GM23248 (cell line): ENCODE data around the gene FLVCR1. TPM values are rescaled to one million over a fixed set of nuclear protein-coding genes. Genes with fewer than 3 reads are reported as not detected.

Experiments used
- DNase-seq: peaks from one replicate; pipeline ENCODE4 v3.0.0-alpha.2; 2015
- H2AFZ ChIP-seq: fragments of 200-600 bp; sonication (generic); 2 replicates; pipeline ENCODE4 v1.6.1; 2016; ENCODE audit warnings: antibody characterized with exemption
- H3F3A ChIP-seq: fragments of 200-600 bp; sonication (generic); 2 replicates; pipeline ENCODE4 v1.6.1; 2016; ENCODE audit warnings: mild to moderate bottlenecking, antibody characterized with exemption, mixed run types; ENCODE audit not compliant: insufficient read depth
- H3K27ac ChIP-seq: fragments of 200-600 bp; sonication (generic); 2 replicates; pipeline ENCODE4 v1.5.1; 2016; ENCODE audit warnings: mild to moderate bottlenecking
- H3K27me3 ChIP-seq: fragments of 200-600 bp; sonication (generic); replicated peaks from 2 replicates; pipeline ENCODE4 v1.6.1; 2016; ENCODE audit warnings: mild to moderate bottlenecking; ENCODE audit not compliant: insufficient read depth
- H3K36me3 ChIP-seq: fragments of 200-600 bp; sonication (generic); 2 replicates; pipeline ENCODE4 v1.6.1; 2016; ENCODE audit warnings: low read depth, mild to moderate bottlenecking
- H3K4me1 ChIP-seq: fragments of 200-600 bp; sonication (generic); 2 replicates; pipeline ENCODE4 v1.6.1; 2016; ENCODE audit warnings: mild to moderate bottlenecking; ENCODE audit not compliant: insufficient read depth
- H3K4me2 ChIP-seq: fragments of 200-600 bp; sonication (generic); one replicate; pipeline ENCODE4 v1.6.1; 2016; ENCODE audit warnings: mild to moderate bottlenecking; ENCODE audit not compliant: unreplicated experiment
- H3K4me3 ChIP-seq: fragments of 200-600 bp; sonication (generic); 2 replicates; pipeline ENCODE4 v1.5.1; 2016; ENCODE audit warnings: mild to moderate bottlenecking
- H3K79me2 ChIP-seq: fragments of 200-600 bp; sonication (generic); 2 replicates; pipeline ENCODE4 v1.6.1; 2016; ENCODE audit warnings: mild to moderate bottlenecking; ENCODE audit not compliant: insufficient read depth
- H3K9ac ChIP-seq: fragments of 200-600 bp; sonication (generic); 2 replicates; pipeline ENCODE4 v1.6.1; 2016; ENCODE audit warnings: mild to moderate bottlenecking
- H3K9me2 ChIP-seq: fragments of 200-600 bp; sonication (generic); 2 replicates; pipeline ENCODE4 v1.6.1; 2016; ENCODE audit warnings: mixed run types, mild to moderate bottlenecking, moderate library complexity; ENCODE audit not compliant: insufficient read depth
- H3K9me3 ChIP-seq: fragments of 200-600 bp; sonication (generic); one replicate; pipeline ENCODE4 v1.6.1; 2017; ENCODE audit warnings: low read depth
- H4K20me1 ChIP-seq: fragments of 200-600 bp; sonication (generic); 2 replicates; pipeline ENCODE4 v1.6.0; 2016; ENCODE audit not compliant: insufficient read depth
- EZH2 ChIP-seq: fragments of 200-600 bp; sonication (generic); IDR thresholded peaks from 2 replicates; pipeline ENCODE4 v1.6.1; 2018; ENCODE audit warnings: antibody characterized with exemption, mild to moderate bottlenecking; ENCODE audit not compliant: insufficient read depth, poor library complexity, severe bottlenecking
- EZH2phosphoT487 ChIP-seq: fragments of 200-600 bp; sonication (generic); IDR thresholded peaks from 2 replicates; pipeline ENCODE4 v1.6.1; 2018; ENCODE audit warnings: antibody characterized with exemption, moderate library complexity, mild to moderate bottlenecking, low read depth; ENCODE audit not compliant: insufficient read depth
- WGBS, 2 experiments: methylation state at CpG; one replicate each; pipeline ENCODE4 v1.1.6; 2015 to 2017; ENCODE audit warnings: low lambda C conversion rate in 2 of 2, low coverage in 1 of 2; ENCODE audit errors: missing lambda C conversion rate in 2 of 2; 5-methylcytosine and 5-hydroxymethylcytosine counted together
- in situ Hi-C: fragments of 300-500 bp; cut with MboI; formaldehyde crosslinking; loops from 2 replicates; pipeline ENCODE4 v1.15.0; 2020
- polyA plus RNA-seq: library from polyadenylated mRNA; unstranded; fragments of >200 nt; fragmentation: Nextera tagmentation; extraction: Ambion mirVana; gene quantifications from 2 replicates; pipeline ENCODE4 v1.2.1, GENCODE V29; 2016
- total RNA-seq: library from RNA; depleted of rRNA; stranded (reverse); fragments of >200 nt; shearing (Covaris generic); gene quantifications from 2 replicates; pipeline ENCODE4 v1.2.3, GENCODE V29; 2014

FLVCR1 gene
- total and polyA plus RNA-seq, 2 experiments from 2014 or later, result 0.86 to 4.2 TPM

GRCh38 chr1:212871976-212872375, 13.9 kb downstream of the FLVCR1 start:
- Histone ChIP-seq H3K36me3 (0 out of 2 replicates have a peak, but pooled peaks cover 5% of the 10 kb centered on the region), H3K27ac (no peak overlapping the region), H3K9me2 (no peaks in the 10 kb centered on the region; the same call in 1 of the 2 replicates), H3K9ac (no peak overlapping the region), H3K79me2 (no peaks in the 10 kb centered on the region), H3K9me3 (no peaks in the 10 kb centered on the region), H3F3A (no peaks in the 10 kb centered on the region), H3K4me3 (no peak overlapping the region), H2AFZ (no peak overlapping the region), H4K20me1 (no peaks in the 10 kb centered on the region), H3K27me3 (no peaks in the 10 kb centered on the region), H3K4me1 (no peaks in the 10 kb centered on the region), H3K4me2 (no peak overlapping the region)
- in situ Hi-C loops, result no loop called here
- 96 to 100% methylated on average over 1 of the region's 1 CpG for WGBS, 2 experiments
- no peak for DNase-seq
- TF ChIP-seq EZH2phosphoT487 (no peak), EZH2 (no peak)

GRCh38 chr1:212873518-212873917, 15.4 kb downstream of the FLVCR1 start:
- no peaks in the 10 kb centered on the region for H3K9me2 ChIP-seq
- H3K27ac ChIP-seq, result no peak overlapping the region
- no peak overlapping the region for H3K4me3 ChIP-seq
- H3F3A ChIP-seq, result no peaks in the 10 kb centered on the region
- no peaks in the 10 kb centered on the region for H4K20me1 ChIP-seq
- no peaks in the 10 kb centered on the region for H3K27me3 ChIP-seq
- no peak overlapping the region for H3K9ac ChIP-seq
- H3K4me2 ChIP-seq, result no peak overlapping the region
- H3K36me3 ChIP-seq, result peaks cover 5% of the 10 kb centered on the region; the same call in 1 of the 2 replicates
- no peak overlapping the region for H2AFZ ChIP-seq
- in situ Hi-C loops, result no loop called here
- TF ChIP-seq EZH2phosphoT487, result no peak
- no peak for TF ChIP-seq EZH2
- no peaks in the 10 kb centered on the region for H3K4me1 ChIP-seq
- no peaks in the 10 kb centered on the region for H3K9me3 ChIP-seq
- DNase-seq, result no peak
- 77 to 80% methylated on average over 2 of the region's 2 CpGs for WGBS, 2 experiments
- H3K79me2 ChIP-seq, result no peaks in the 10 kb centered on the region

GRCh38 chr1:212878418-212878817, 20.3 kb downstream of the FLVCR1 start:
- Histone ChIP-seq H3K27me3 (no peaks in the 10 kb centered on the region), H3K4me1 (no peaks in the 10 kb centered on the region), H3K4me2 (no peak overlapping the region), H3F3A (no peaks in the 10 kb centered on the region), H2AFZ (no peak overlapping the region), H3K9me3 (no peaks in the 10 kb centered on the region), H3K79me2 (no peaks in the 10 kb centered on the region; the same call in 1 of the 2 replicates), H3K4me3 (no peak overlapping the region), H3K36me3 (peaks cover 7% of the 10 kb centered on the region), H3K9me2 (no peaks in the 10 kb centered on the region), H4K20me1 (no peaks in the 10 kb centered on the region), H3K27ac (no peak overlapping the region), H3K9ac (no peak overlapping the region)
- no peak for DNase-seq
- 92 to 93% methylated on average over 6 of the region's 6 CpGs for WGBS, 2 experiments
- no peak for TF ChIP-seq EZH2phosphoT487
- TF ChIP-seq EZH2, result no peak
- in situ Hi-C loops, result no loop called here

- Histone ChIP-seq H3K27ac (no peak overlapping the region), H3K4me2 (no peak overlapping the region), H3F3A (no peaks in the 10 kb centered on the region), H3K36me3 (peaks cover 15% of the 10 kb centered on the region), H3K4me1 (no peaks in the 10 kb centered on the region), H2AFZ (no peak overlapping the region), H3K9me2 (no peaks in the 10 kb centered on the region), H3K79me2 (no peaks in the 10 kb centered on the region; the same call in 1 of the 2 replicates), H3K9me3 (no peaks in the 10 kb centered on the region), H3K9ac (no peak overlapping the region), H3K4me3 (no peak overlapping the region), H4K20me1 (no peaks in the 10 kb centered on the region), H3K27me3 (no peaks in the 10 kb centered on the region)
- TF ChIP-seq EZH2phosphoT487 (no peak), EZH2 (no peak)
- in situ Hi-C loops, result no loop called here
- 74 to 76% methylated on average over 6 of the region's 6 CpGs for WGBS, 2 experiments
- no peak for DNase-seq
Observed at GRCh38 chr1:212879947-212880690, 22.0 kb downstream of the FLVCR1 start.
